CD4-positive, alpha-beta T cell treated with Interleukin-17A for 4 hours (primary cell): ENCODE data around the gene EHF.
"Not testable (repeated sequence)": the region's sequence is repeated elsewhere in the genome, so short reads cannot be mapped to it uniquely, and the experiment has no call there.

ENCODE experiments used
- DNase-seq: peaks from one replicate; pipeline ENCODE4 v3.0.0-alpha.2; 2020; ENCODE audit warnings: mixed read lengths

The EHF gene

GRCh38 chr11:34674038-34674437 lies 53.1 kb downstream of the EHF start:
- DNase-seq, result no peak

- no peak for DNase-seq
Observed at GRCh38 chr11:34676227-34676626, 55.3 kb downstream of the EHF start.

- no peak for DNase-seq
Observed at GRCh38 chr11:34679681-34680080, 58.8 kb downstream of the EHF start.

GRCh38 chr11:34680206-34680605 lies 59.3 kb downstream of the EHF start:
- no peak for DNase-seq

GRCh38 chr11:34680918-34681586 lies 60.2 kb downstream of the EHF start:
- no peak for DNase-seq

- no peak for DNase-seq
Observed at GRCh38 chr11:34682825-34683224, 61.9 kb downstream of the EHF start.

- no peak for DNase-seq
Observed at GRCh38 chr11:34683396-34683795, 62.5 kb downstream of the EHF start.

- no peak for DNase-seq
Observed at GRCh38 chr11:34685864-34686263, 65.0 kb downstream of the EHF start.

- DNase-seq, result not testable (repeated sequence)
Observed at GRCh38 chr11:34692299-34692698, 71.4 kb downstream of the EHF start.

GRCh38 chr11:34696862-34697261 lies 76.0 kb downstream of the EHF start:
- DNase-seq, result no peak

- DNase-seq, result no peak
Observed at GRCh38 chr11:34706709-34707461, 86.0 kb downstream of the EHF start.

- DNase-seq, result no peak
Observed at GRCh38 chr11:34707462-34707840, 86.6 kb downstream of the EHF start.
